Left lobe of liver (tissue), 2 donors: ENCODE results near the gene RHBDL2. TPM values are rescaled to one million over a fixed set of nuclear protein-coding genes. Genes with fewer than 3 reads are reported as not detected.
"Not testable (repeated sequence)": the region's sequence is repeated elsewhere in the genome, so short reads cannot be mapped to it uniquely, and the experiment has no call there.

ENCODE experiments used
- ATAC-seq: fragments of 200-7000 bp; cut with Tn5 transposase; one replicate; pipeline ENCODE4 v1.9.1; 2020; ENCODE audit warnings: mild to moderate bottlenecking, moderate library complexity
- DNase-seq: peaks from one replicate; pipeline ENCODE4 v3.0.0-alpha.2; 2020; ENCODE audit warnings: low spot score
- total RNA-seq: library from RNA; stranded (reverse); gene quantifications from one replicate; pipeline ENCODE4 v1.2.1, GENCODE V29; 2021
- donor health status: DM: no; HTN: no; CAD: no; lungs with moderate emphysema.
- donor health status: DM: no; HTN: yes; CAD: no.

Gene RHBDL2
- total RNA-seq, 1 donor from 2014 or later: not detected

DNA sequence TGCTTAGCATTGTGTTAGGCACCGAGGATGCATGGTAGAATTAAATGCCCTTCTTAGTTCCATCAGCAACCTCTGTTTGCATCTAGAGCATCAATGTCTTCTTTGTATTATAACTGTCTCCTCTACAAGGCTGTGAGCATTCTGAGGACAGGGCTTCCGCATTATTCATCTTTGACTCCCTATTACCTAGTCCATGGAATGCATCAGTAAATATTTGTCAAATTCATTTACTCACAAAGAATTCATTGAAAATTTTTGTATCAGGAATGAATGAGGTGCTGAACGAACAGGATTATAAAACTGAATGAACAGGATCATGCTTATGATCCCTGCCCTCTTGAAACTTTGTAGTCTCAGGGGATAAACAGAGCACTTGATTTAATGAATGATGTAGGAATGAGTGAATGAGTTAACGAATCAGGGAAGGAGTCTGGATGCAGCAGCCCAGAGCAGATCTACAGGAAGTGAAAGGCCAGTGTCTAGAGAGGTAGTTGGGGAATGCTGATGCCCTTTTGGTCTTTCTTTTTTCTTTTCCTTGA is 2.8 kb downstream of the RHBDL2 start:
- DNase-seq (no peak), ATAC-seq (no peak)

DNA sequence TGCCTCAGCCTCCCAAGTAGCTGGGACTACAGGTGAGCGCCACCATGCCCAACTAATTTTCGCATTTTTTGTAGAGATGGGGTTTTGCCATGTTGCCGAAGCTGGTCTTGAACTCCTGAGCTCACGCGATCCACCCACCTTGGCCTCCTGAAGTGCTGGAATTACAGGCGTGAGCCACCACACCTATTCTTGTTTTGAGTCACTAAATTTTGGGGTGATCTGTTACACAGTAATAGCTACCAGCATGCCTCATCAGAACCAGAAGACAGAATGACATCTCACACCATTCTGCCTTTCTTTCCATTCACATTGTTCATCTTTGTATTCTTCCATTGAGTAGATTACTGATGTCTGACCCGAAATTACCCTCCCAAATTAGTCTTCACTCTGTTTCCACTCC is 9.1 kb downstream of the RHBDL2 start:
- ATAC-seq (no peak), DNase-seq (no peak)

DNA sequence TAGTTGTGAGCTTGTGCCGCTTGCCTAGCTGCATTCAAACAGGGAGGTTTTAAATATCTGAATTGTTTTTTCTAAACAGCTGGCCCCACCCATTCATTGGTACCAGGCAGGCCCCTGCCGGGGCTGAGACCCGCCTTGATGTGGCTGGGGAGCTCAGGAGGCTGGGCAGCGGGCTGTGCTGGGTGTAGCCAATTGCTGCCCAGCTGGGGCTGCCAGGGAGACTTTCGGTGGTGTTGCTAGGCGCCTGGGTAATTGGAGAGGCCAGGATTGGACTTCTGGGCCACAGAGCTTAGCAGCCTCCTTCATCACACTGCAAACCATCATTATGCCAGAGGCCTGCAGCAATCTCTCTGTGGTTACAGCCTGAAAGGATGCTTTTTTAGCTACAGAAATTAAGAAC is 12.2 kb downstream of the RHBDL2 start:
- DNase-seq (no peak), ATAC-seq (no peak)

DNA sequence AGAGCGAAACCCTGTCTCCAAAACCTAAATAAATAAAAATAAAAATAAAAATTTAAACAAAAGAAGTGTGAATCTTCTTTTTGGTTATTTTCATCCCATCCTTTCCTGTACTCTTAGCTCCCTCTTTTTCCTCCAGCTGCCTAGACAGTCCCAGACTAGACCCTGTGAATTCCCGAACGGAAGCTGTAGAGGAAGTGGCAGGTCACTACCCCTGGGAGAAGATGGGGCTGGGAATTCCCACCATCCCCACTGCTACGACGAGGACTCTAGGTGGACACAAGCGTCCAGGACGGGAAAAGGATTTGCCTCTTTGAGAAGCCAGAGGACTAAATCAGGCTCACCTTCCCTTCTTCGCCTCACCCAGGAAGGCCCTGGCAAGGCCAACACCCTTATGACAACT is 12.6 kb downstream of the RHBDL2 start:
- ATAC-seq: no peak
- DNase-seq: no peak

DNA sequence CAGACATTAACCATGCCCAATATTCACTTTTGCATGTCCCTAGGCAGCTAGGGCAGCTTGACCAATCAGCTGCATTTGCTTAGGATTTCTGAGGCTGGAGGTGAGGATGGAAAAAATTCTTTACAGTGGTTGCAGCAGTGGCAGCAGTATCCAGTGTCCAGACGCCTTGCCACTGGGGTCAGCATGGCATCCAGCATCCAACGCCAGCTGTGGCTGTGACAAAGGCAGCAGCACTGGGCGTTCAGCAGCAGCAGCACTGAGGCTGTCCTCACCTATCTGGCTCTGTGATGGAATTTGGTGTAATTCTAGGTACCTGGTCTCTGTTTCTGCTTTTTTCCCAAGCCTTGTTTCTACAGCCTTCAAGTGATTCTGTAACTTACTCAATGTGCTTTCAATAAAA is 15.5 kb downstream of the RHBDL2 start:
- DNase-seq: no peak
- ATAC-seq: no peak

DNA sequence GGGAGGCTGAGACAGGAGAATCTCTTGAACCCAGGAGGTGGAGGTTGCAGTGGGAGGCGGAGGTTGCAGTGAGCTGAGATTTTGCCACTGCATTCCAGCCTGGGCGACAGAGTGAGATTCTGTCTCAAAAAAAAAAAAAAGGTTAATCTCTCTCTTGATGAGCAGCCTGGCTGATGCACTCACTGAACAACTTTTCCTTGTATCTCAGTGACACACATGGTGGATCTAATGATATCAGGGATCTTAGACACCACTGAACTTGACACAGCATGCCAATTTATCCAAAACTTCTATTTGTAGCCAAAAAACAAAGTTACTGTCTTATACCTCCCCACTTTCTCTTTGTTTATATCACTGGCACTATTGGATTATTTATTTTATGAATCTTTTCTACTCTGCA is 16.2 kb downstream of the RHBDL2 start:
- ATAC-seq (no peak), DNase-seq (no peak)

DNA sequence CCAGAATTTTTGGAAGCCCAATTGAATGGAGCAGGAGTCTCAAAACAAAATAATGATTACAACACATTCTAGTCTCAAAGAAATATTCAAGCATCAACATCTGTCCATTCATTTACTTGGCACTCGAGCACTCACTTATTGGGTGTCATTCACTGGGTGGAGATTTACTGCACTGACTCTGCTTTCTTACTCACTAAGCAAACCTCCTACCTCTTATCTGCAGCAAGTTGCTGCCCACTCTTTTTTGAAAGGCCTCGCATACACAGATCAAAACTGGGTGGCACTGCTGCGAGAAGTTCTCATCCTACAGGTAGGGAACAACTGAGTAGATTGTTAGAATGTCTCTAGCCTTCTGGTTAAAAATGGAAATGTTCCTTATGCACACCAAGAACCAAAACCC is 18.0 kb downstream of the RHBDL2 start:
- DNase-seq: no peak
- ATAC-seq: no peak

DNA sequence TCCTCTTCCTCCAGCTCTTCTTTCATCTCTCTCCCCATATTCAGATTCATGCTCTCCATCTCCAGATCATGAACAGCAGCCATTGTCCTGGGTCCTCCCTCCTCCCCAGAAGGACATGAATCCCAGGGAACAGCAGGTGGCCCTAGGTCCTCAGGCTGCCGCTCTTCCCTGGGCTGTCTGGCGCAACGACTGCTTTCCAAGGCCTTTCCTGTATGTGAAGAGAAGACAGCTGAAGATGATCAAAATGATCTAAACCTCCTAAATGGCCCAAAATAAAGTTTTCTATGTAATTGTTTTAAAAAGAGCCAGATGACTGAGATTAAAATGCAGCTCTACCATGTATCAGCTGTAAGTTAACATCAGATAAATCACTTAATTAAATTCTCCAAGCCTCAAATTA is 22.5 kb downstream of the RHBDL2 start:
- peak; percentile 88 for ATAC-seq
- no peak for DNase-seq

DNA sequence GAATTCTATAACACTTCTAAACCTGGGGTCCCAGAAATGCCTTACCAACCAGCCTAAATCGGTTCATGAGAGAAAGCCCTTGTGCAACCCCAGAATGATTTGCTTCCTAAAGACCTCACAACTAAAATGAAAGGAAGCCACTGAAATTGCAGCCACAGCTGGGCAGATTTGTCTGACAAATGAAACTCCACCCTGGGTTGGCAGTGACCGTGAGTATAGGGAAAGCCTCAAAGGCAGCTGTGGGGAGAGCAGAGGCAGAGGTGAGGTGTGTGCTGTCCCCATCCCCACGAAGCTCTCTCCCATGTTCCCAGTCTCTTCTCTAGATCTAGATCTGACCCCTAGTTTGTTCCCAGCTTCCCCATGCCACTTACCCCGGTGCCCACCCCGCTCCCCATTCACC is 23.1 kb downstream of the RHBDL2 start:
- DNase-seq (no peak), ATAC-seq (no peak)

DNA sequence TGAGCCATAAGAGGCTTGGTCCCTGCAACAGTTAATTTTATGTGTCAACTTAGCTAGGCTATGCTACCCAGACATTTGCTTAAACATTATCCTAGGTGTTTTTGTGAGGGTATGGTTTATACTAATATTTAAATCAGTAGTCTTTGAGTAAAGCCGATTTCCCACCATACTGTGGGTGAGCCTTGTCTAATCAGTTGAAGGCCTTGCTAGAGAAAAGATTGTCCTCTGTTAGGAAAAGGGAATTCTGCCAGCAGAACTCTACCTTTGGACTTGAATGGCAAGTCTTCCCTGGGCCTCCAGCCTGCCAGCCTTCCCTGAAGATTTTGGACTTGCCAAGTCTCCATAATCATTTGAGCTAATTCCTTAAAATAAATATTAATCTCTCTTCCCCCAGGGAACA is 23.9 kb downstream of the RHBDL2 start:
- ATAC-seq: no peak

DNA sequence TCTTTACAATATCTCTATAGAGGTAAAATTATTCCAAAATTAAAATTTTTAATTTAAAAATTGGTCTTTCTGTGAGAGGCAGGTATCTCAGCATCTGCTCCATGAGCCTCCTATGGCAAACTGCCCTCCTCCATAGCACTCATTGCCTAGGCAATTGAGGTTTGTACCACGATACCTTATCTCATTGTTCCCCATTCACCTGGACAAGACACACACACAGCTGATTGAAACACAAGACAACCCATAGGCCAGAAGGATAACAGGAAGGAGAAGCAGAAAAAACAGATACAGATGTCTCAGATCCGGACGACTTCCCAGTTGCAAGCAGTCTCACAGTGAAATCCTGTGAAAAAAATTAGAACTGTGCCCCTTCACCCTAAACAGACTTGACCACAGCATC is 24.3 kb downstream of the RHBDL2 start:
- ATAC-seq (no peak), DNase-seq (peak; percentile 3)

More for the DNA sequence above, 23.9 kb downstream of the RHBDL2 start:
- DNase-seq: peak; percentile 6

DNA sequence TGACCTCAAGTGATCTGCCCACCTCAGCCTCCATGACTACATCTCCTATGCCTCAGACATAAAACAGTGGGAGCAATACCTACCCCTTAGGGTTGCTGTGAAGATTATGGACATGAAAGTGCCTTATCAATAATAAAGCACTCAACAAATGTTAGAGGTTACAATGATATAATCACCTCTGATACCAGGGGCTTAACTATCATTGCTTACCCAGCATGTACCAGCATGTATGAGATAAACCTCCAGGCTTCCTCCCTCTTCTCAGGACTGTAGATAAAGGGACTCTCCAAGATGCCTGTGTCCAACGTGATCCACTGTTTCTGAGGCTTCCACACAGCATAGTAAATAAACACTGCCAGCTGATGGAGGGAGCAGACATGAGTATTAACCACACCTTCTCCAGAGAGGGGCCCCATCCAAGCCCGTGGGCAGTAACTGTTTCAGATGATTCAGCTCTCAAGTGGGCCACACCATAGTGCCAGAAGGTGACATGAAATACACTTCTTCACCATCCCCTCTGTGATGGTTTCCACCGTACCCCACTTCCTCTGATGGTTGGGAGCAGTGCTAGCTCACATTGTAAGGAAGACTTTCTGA is 26.2 kb downstream of the RHBDL2 start:
- DNase-seq (no peak), ATAC-seq (no peak)

DNA sequence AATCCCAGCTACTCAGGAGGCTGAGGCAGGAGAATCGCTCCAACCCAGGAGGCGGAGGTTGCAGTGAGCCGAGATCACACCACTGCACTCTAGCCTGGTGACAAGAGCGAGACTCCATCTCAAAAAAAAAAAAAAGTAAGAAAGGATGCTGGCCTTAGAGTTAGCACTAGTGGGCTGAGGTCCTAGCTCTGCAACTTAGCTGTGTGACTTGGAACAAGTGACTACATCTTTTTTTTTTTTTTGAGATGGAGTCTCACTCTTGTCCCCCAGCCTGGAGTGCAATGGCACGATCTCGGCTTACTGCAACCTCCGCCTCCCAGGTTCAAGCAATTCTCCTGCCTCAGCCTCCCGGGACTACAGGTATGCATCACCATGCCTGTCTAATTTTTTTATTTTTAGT is 26.7 kb downstream of the RHBDL2 start:
- ATAC-seq, DNase-seq: not testable (repeated sequence)

DNA sequence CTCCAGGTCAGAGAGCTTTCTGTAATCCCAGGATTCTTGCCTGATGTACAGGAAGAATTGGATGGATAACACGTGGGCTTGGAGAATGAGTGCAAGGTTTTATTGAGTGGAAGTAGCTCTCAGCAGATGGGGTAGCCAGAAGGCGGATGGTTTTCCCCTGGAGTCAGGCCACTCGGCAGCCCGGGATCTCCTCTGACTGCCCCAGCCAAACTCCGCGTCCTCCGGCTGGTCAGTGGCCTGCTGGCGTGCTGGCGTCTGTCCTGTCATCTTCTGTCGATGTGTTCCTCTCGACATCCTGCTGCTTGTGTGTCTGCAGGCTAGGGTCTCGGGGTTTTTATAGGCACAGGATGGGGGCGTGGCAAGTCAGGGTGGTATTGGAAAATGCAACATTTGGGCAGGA is 32.8 kb downstream of the RHBDL2 start:
- ATAC-seq: no peak
- DNase-seq: no peak

DNA sequence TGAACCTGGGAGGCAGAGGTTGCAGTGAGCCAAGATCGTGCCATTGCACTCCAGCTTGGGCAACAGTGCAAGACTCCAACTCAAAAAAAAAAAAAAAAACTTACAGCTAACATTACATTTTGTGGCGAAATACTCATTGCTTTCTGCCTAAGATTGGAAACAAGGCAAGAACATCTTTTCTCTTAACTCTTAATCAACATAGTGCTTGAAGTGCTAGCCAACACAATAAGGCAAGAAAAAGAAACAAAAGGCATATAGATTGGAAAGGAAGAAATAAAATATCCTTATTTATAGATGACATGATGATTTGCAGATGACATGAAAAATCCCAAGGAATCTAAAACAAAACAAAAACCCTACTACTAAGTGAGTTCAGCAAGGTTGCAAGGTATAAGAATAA is 35.6 kb downstream of the RHBDL2 start:
- ATAC-seq (no peak), DNase-seq (no peak)

DNA sequence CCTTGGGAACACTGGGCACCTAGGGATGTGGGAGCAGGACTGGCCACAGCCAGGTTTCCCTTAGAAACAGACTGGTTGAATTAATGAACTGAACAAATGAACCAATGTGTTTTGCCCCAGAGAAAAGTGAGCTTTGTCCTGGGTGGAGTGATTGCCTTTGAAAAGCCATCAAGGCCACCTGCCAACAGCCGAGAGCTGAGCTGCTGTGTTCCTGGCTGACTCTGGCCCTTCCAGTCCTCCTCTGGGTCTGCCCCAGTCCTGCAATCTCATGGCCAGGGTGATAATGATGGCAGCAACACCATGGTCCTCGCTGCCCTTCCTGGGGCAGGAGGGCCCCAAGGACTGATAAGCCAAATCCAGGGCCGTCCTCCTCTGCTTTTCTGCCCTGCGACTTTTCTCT is 42.1 kb downstream of the RHBDL2 start:
- no peak for ATAC-seq
- DNase-seq: no peak

DNA sequence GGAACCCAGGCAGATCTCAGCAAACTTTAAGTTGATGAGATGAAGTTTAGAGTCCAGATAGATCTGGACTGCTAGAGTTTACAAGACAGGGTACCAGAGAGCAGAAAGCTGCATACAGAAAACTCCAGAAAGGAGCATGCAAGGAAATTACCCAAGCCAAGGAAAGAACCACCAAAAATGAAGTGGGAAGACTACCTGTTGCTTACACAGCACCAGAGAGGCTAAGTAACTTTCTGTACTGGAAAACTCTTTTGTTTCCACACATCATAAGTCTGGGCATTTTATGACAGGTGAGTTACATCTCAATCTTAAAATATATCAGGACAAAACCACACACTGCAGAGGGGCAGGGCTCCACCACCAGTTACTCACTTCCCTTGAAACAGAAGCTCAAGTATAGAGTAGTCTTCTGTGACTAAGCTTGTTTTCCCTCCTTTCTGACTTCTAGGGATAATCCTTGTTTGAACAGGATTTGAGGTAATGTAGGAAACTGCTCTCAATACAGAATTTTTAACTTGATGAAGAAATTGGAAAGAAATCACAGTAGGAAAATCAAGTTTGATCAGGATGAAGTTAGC is 42.9 kb downstream of the RHBDL2 start:
- DNase-seq: no peak
- ATAC-seq: no peak

DNA sequence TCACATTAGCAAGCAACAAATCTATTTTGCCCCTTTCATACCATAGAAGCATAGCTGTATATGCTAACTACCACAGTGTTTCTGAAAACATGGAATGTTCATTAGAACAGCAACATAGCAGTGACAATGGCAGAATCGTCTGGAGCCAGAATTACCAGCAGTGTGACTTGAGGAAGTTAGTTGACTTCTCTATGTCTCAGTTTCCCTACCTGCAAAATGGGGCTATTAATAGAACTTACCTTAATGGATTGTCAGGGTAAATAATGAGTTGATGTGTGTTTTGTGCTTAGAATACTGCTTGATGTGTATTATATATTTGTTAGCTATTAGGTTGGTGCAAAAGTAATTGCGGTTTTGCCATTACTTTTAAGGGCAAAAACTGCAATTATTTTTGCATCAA is 45.5 kb downstream of the RHBDL2 start:
- ATAC-seq: no peak
- DNase-seq: no peak

DNA sequence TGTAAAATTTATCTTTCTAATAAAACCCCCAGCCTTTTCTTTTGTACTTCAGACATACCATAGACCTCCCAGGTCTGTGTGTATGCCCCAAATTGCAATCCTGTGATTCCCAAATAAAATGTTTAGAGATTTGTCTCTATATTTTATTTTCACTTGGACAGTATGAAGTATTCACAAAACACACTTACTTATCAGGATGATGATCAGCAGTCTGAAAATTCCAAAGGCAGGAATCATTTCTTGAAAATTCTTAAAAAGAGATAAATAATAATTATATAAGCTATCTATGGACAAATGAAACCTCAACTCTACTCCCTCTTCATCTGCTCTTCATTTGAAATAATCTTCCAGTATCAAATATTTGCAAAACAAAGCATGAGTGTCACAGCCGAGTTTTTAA is 48.7 kb downstream of the RHBDL2 start:
- DNase-seq (no peak), ATAC-seq (no peak)

DNA sequence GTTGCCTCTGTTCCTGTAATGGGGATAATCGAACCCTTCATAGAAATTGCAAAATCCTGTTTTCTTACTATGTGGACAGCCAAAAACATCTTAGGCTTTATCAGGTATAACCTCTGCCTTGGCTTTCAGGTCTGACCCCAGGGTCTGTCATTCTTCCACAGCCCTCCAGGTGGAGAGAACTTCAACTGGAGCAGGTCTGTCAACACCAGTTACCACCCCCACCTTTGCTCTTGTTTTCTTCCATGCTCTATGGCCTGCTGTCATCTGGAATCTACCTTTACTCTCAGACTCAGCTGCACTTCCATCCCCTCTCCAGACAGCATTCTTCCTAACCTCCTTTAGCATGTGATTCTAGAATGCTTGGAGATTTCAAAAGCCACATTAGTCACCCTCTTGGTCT is 49.9 kb downstream of the RHBDL2 start:
- no peak for DNase-seq
- ATAC-seq: no peak

DNA sequence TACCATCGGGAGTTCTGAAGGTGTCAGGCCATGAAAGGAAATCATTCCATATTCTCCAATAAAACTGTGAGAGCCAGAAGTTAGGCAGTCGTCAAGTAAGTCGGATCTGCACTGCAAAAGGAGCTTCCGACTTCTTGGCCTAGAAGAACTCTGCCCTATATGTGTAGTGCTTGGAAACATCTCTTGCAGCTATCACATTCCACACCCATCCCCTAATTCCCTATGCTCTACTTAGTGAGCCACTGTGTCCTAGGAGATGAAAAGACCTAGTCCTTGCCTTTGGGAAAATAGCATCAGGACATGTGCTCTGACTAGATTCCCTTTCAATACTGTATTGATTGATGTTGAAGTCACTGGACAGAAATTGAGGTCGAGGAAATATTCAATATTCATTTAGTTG is 52.0 kb downstream of the RHBDL2 start:
- no peak for DNase-seq
- no peak for ATAC-seq

DNA sequence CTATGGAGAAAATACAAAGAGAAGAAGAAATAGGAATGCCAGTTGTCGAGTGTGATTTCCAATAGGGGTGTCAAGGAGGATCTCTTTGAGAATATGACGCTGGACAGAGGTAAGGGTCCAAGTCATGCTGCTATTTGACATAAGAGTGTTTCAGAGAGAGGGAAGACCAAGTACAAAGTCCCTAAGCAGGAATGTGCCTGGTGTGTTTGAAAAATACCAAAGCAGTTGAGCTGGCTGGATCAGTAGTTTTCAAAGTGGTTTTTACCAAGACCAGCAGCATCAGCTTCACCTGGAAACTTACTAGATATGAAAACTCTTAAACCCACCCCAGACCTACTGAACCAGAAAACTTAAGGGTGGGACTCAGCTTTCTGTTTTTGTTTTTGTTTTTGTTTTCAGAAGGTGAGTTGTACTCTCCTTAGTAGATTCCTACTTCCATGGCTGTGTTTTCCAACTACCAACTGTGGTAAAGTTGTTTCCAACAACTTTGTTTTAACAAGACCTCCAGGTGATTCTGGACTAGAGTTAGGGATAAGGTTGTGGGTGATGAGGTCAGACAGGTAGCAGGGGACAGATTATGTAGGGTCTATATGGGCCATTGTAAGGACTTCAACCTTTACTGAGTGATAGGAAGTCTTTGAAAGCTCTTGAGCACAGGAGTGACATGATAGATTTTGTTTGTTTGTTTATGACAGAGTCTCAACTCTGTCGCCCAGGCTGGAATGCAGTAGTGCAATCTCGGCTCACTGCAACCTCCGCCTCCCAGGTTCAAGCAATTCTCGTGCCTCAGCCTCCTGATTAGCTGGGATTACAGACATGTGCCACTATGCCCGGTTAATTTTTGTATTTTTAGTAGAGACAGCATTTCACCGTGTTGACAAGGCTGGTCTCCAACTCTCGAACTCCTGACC is 53.0 kb downstream of the RHBDL2 start:
- DNase-seq (no peak), ATAC-seq (no peak)
